ENCODE data around the gene RFX8. TPM values are rescaled to one million over a fixed set of nuclear protein-coding genes. Genes with fewer than 3 reads are reported as not detected.
"Not testable (repeated sequence)": the region's sequence is repeated elsewhere in the genome, so short reads cannot be mapped to it uniquely, and the experiment has no call there.

RFX8 gene
- polyA plus RNA-seq, 1 experiment: 1.8 TPM

GRCh38 chr2:101439716-101440115 lies 35.2 kb downstream of the RFX8 start:
- CTCF ChIA-PET: no interaction called here
- H3K4me3 ChIP-seq (ENCODE audit: low read depth, low read length): no peak overlapping the region
- no peak for TF ChIP-seq CTCF (IDR thresholded peaks at IDR 0.05; ENCODE audit: low read depth, low read length)
- DNase-seq (ENCODE audit: low read depth, low spot score): no peak
- no peak overlapping the region for H3K27ac ChIP-seq (ENCODE audit: low read depth, low read length)
- no peaks in the 10 kb centered on the region for H3K27me3 ChIP-seq (ENCODE audit: control insufficient read depth, insufficient read depth, low read length)
- POLR2A ChIA-PET: no interaction called here
- no peaks in the 10 kb centered on the region; the same call in 1 of the 2 replicates for H3K9me3 ChIP-seq (ENCODE audit: control insufficient read depth, insufficient read depth, low read length)

GRCh38 chr2:101438555-101438954 lies 36.4 kb downstream of the RFX8 start:
- H3K9me3 ChIP-seq (ENCODE audit: control insufficient read depth, insufficient read depth, low read length); H3K4me3 ChIP-seq (ENCODE audit: low read depth, low read length); POLR2A ChIA-PET; H3K27ac ChIP-seq (ENCODE audit: low read depth, low read length); H3K27me3 ChIP-seq (ENCODE audit: control insufficient read depth, insufficient read depth, low read length); CTCF ChIA-PET; DNase-seq (ENCODE audit: low read depth, low spot score): not testable (repeated sequence)

GRCh38 chr2:101435001-101435862 lies 39.7 kb downstream of the RFX8 start:
- Histone ChIP-seq H3K9me3 (ENCODE audit: control insufficient read depth, insufficient read depth, low read length) (no peaks in the 10 kb centered on the region; the same call in 1 of the 2 replicates), H3K27ac (ENCODE audit: low read depth, low read length) (peak overlapping the region; percentile 57), H3K27me3 (ENCODE audit: control insufficient read depth, insufficient read depth, low read length) (no peaks in the 10 kb centered on the region), H3K4me3 (ENCODE audit: low read depth, low read length) (no peak overlapping the region)
- CTCF ChIA-PET: interaction anchor here (0.6 to 1.4 kb wide), 4 partner anchors 16 to 290 kb away, joined by 3 to 6 read pairs (median 4); partner anchors contain the start of gene RFX8
- DNase-seq (ENCODE audit: low read depth, low spot score): no peak
- TF ChIP-seq CTCF (IDR thresholded peaks at IDR 0.05; ENCODE audit: low read depth, low read length): no peak
- POLR2A ChIA-PET: no interaction called here

GRCh38 chr2:101433465-101433864 lies 41.4 kb downstream of the RFX8 start:
- POLR2A ChIA-PET: no interaction called here
- Histone ChIP-seq H3K9me3 (ENCODE audit: control insufficient read depth, insufficient read depth, low read length) (no peaks in the 10 kb centered on the region; the same call in 1 of the 2 replicates), H3K27ac (ENCODE audit: low read depth, low read length) (no peak overlapping the region), H3K4me3 (ENCODE audit: low read depth, low read length) (no peak overlapping the region), H3K27me3 (ENCODE audit: control insufficient read depth, insufficient read depth, low read length) (no peaks in the 10 kb centered on the region)
- no peak for TF ChIP-seq CTCF (IDR thresholded peaks at IDR 0.05; ENCODE audit: low read depth, low read length)
- CTCF ChIA-PET: interaction anchor here (1.0 kb wide), 1 partner anchor 398 kb away, joined by 3 read pairs; no protein-coding TSS in a partner anchor
- DNase-seq (ENCODE audit: low read depth, low spot score): no peak

DNA sequence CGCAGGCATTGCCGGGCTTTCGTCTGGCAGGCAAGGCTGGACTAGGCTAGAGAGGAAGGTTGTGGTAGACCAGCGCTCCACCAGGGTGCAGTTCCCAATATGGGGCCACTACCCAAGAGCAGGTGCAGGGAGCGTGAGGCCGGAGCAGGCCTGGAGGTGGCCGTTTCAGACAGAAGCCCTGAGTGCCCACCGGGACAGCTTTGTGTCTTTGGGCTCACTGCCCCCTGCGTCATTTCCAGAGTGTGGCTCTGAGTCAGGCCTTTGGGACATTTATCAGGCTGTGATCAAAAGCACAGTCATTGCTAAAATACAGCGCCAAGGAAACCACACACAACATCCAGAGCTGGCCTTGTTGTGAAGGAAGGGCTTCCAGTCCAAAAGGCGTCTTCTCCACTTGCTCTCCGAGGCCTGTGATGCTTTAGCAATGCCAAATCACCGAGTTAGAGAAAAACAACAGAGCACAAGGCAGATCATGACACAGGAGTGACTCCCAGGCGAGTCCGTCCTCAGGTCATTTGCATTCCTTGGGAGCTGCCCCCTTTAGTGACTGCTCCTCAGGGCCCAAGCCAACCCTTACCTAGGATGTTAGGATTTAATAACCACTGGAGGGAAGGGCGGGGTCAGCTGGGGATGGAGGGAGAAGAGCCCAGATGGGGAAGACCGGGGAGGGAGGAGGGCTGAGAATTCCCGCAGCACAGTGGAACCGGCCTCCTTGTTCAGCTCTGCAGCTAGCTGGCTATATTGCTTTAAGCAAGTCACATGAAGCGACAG lies 42.3 kb downstream of the RFX8 start:
- ChIA-PET CTCF (interaction anchor here (1.0 to 1.8 kb wide), 3 partner anchors 14 to 399 kb away, joined by 3 to 11 read pairs (median 4); no protein-coding TSS in a partner anchor), POLR2A (no interaction called here)
- no peaks in the 10 kb centered on the region; the same call in 1 of the 2 replicates for H3K9me3 ChIP-seq (ENCODE audit: control insufficient read depth, insufficient read depth, low read length)
- no peaks in the 10 kb centered on the region for H3K27me3 ChIP-seq (ENCODE audit: control insufficient read depth, insufficient read depth, low read length)
- no peak for TF ChIP-seq CTCF (IDR thresholded peaks at IDR 0.05; ENCODE audit: low read depth, low read length)
- no peak overlapping the region for H3K4me3 ChIP-seq (ENCODE audit: low read depth, low read length)
- H3K27ac ChIP-seq (ENCODE audit: low read depth, low read length): no peak overlapping the region
- DNase-seq (ENCODE audit: low read depth, low spot score): no peak
